DOHH2 (cell line): ENCODE data around the gene HSPB9.
A peak's percentile ranks its signal among the peaks of the same experiment; 100 is the strongest.

ENCODE experiments used
- H3F3A ChIP-seq: fragments of 200-600 bp; sonication (generic), shearing (Covaris generic); 2 replicates; pipeline ENCODE4 v1.6.0; 2016; ENCODE audit warnings: antibody characterized with exemption, mild to moderate bottlenecking; ENCODE audit not compliant: control insufficient read depth, insufficient read depth
- H3K27ac ChIP-seq: fragments of 200-600 bp; sonication (generic); 2 replicates; pipeline ENCODE4 v1.5.1; 2014; ENCODE audit warnings: low read depth, mild to moderate bottlenecking, low read length, moderate library complexity
- H3K27me3 ChIP-seq: fragments of 200-600 bp; sonication (generic); 2 replicates; pipeline ENCODE4 v1.6.1; 2014; ENCODE audit warnings: mild to moderate bottlenecking, low read length, mixed read lengths; ENCODE audit not compliant: control insufficient read depth
- H3K36me3 ChIP-seq: fragments of 200-600 bp; sonication (generic); 2 replicates; pipeline ENCODE4 v1.6.1; 2014; ENCODE audit warnings: mild to moderate bottlenecking, low read length, moderate library complexity, mixed read lengths; ENCODE audit not compliant: control insufficient read depth
- H3K4me1 ChIP-seq: fragments of 200-600 bp; sonication (generic); 2 replicates; pipeline ENCODE4 v1.6.1; 2014; ENCODE audit warnings: mild to moderate bottlenecking, low read length, mixed read lengths; ENCODE audit not compliant: control insufficient read depth
- H3K4me2 ChIP-seq: fragments of 200-600 bp; sonication (generic); 2 replicates; pipeline ENCODE4 v1.6.0; 2014; ENCODE audit warnings: mild to moderate bottlenecking, low read length, moderate library complexity
- H3K4me3 ChIP-seq: fragments of 200-600 bp; sonication (generic); 2 replicates; pipeline ENCODE4 v1.5.1; 2014; ENCODE audit warnings: mild to moderate bottlenecking, low read length, mixed read lengths
- H3K79me2 ChIP-seq: fragments of 200-600 bp; sonication (generic); 2 replicates; pipeline ENCODE4 v1.6.1; 2014; ENCODE audit warnings: mild to moderate bottlenecking, low read length, mixed read lengths; ENCODE audit not compliant: control insufficient read depth
- H3K9me2 ChIP-seq: fragments of 200-600 bp; sonication (generic); replicated peaks from 2 replicates; pipeline ENCODE4 v1.6.1; 2014; ENCODE audit warnings: mild to moderate bottlenecking, low read length, mixed read lengths; ENCODE audit not compliant: control insufficient read depth
- H3K9me3 ChIP-seq: fragments of 200-600 bp; sonication (generic); 2 replicates; pipeline ENCODE4 v1.6.1; 2014; ENCODE audit warnings: antibody characterized with exemption, low read length, mixed read lengths; ENCODE audit not compliant: control insufficient read depth, insufficient read depth
- H4K20me1 ChIP-seq: fragments of 200-600 bp; sonication (generic); 2 replicates; pipeline ENCODE4 v1.6.0; 2014; ENCODE audit warnings: low read depth, mild to moderate bottlenecking, antibody characterized with exemption, low read length, moderate library complexity; ENCODE audit not compliant: control insufficient read depth, insufficient read depth
- EZH2phosphoT487 ChIP-seq: fragments of 200-600 bp; sonication (generic); IDR thresholded peaks from 2 replicates; pipeline ENCODE4 v1.6.1; 2017; ENCODE audit warnings: borderline replicate concordance, mild to moderate bottlenecking, antibody characterized with exemption, low read length, moderate library complexity, mixed read lengths
- TF ChIP-seq, protein P1 (sequence below): fragments of 200-600 bp; sonication (generic); IDR thresholded peaks from one replicate; pipeline ENCODE4 v1.5.1; 2014; ENCODE audit warnings: antibody characterized with exemption, mild to moderate bottlenecking, low read depth, low read length; ENCODE audit not compliant: poor library complexity, severe bottlenecking

HSPB9 gene

DNA sequence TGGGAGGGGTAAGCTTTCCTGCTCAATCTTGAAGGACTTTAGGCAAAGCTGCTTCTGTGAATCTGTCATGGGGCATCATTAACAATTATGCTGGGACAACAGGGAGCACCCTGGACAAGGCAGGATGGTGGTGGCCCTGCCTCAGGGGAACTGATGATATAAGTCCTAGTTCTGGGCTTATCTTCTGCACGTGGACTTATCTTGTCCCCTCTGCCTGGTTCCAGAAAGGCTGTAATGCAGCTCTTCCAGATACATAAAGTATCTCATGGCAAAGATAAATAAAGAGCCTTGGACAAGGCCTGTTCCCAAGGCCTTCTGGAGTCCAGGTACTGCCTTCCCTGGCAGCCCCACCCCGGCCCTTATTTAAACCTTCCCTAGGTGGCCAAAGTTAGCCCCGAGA is 18.3 kb upstream of the HSPB9 start:
- Histone ChIP-seq H3K79me2 (no peaks in the 10 kb centered on the region), H3K9me2 (no peaks in the 10 kb centered on the region), H3K4me3 (no peak overlapping the region), H3K4me2 (no peak overlapping the region), H3K27me3 (no peaks in the 10 kb centered on the region), H3K36me3 (no peaks in the 10 kb centered on the region), H3F3A (no peaks in the 10 kb centered on the region), H4K20me1 (no peaks in the 10 kb centered on the region), H3K9me3 (no peaks in the 10 kb centered on the region), H3K4me1 (peaks cover 13% of the 10 kb centered on the region), H3K27ac (no peak overlapping the region)
- TF ChIP-seq EZH2phosphoT487: no peak
- TF ChIP-seq, protein P1, sequence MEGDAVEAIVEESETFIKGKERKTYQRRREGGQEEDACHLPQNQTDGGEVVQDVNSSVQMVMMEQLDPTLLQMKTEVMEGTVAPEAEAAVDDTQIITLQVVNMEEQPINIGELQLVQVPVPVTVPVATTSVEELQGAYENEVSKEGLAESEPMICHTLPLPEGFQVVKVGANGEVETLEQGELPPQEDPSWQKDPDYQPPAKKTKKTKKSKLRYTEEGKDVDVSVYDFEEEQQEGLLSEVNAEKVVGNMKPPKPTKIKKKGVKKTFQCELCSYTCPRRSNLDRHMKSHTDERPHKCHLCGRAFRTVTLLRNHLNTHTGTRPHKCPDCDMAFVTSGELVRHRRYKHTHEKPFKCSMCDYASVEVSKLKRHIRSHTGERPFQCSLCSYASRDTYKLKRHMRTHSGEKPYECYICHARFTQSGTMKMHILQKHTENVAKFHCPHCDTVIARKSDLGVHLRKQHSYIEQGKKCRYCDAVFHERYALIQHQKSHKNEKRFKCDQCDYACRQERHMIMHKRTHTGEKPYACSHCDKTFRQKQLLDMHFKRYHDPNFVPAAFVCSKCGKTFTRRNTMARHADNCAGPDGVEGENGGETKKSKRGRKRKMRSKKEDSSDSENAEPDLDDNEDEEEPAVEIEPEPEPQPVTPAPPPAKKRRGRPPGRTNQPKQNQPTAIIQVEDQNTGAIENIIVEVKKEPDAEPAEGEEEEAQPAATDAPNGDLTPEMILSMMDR: no peak

GRCh38 chr17:42106009-42106408 is 16.6 kb upstream of the HSPB9 start:
- Histone ChIP-seq H3K4me3 (no peak overlapping the region), H4K20me1 (no peaks in the 10 kb centered on the region), H3K4me2 (no peak overlapping the region), H3K9me2 (no peaks in the 10 kb centered on the region), H3K9me3 (no peaks in the 10 kb centered on the region), H3K36me3 (no peaks in the 10 kb centered on the region), H3K4me1 (peaks cover 13% of the 10 kb centered on the region), H3K27ac (no peak overlapping the region), H3K27me3 (no peaks in the 10 kb centered on the region), H3F3A (no peaks in the 10 kb centered on the region), H3K79me2 (no peaks in the 10 kb centered on the region)
- TF ChIP-seq EZH2phosphoT487: no peak
- TF ChIP-seq, protein P1: no peak

DNA sequence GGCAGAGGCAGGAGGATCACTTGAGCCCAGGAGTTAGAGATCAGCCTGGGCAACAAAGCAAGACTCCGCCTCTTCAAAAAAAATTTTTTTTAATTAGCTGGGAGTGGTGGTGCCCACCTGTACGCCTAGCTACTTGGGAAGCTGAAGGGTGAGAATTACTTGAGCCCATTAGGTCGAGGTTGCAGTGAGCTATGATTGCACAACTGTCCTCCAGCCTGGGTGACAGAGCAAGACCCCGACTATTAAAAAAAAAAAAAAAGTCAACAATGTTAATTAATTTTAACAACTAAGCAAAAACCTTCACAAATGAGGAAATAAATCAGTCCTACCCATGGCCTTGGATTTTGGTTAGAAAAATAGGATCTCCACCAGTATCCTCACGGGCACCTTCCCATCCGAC is 15.5 kb upstream of the HSPB9 start:
- Histone ChIP-seq H4K20me1 (no peaks in the 10 kb centered on the region), H3K9me3 (no peaks in the 10 kb centered on the region), H3K4me2 (peak overlapping the region; percentile 84), H3K27me3 (no peaks in the 10 kb centered on the region), H3K4me3 (peak overlapping the region; percentile 69), H3K4me1 (peaks cover 19% of the 10 kb centered on the region), H3K79me2 (no peaks in the 10 kb centered on the region), H3K9me2 (no peaks in the 10 kb centered on the region), H3F3A (no peaks in the 10 kb centered on the region), H3K27ac (no peak overlapping the region), H3K36me3 (no peaks in the 10 kb centered on the region)
- TF ChIP-seq, protein P1: no peak
